GM21723 (cell line): ENCODE results near the gene LDLRAD4.

ENCODE experiments used
- ATAC-seq: cut with Tn5 transposase; IDR thresholded peaks from one replicate; pipeline ENCODE4 v1.9.1; 2021; ENCODE audit warnings: mild to moderate bottlenecking, moderate library complexity; ENCODE audit not compliant: unreplicated experiment

LDLRAD4 gene

GRCh38 chr18:13440277-13441248, 222.0 kb downstream of the LDLRAD4 start:
- ATAC-seq: no peak

GRCh38 chr18:13441736-13442135, 223.2 kb downstream of the LDLRAD4 start:
- no peak for ATAC-seq

- ATAC-seq: no peak
These were observed 223.9 kb downstream of the LDLRAD4 start for GRCh38 chr18:13442451-13442850.

GRCh38 chr18:13443552-13443951, 225.0 kb downstream of the LDLRAD4 start:
- ATAC-seq: no peak

GRCh38 chr18:13444430-13445240, 226.1 kb downstream of the LDLRAD4 start:
- ATAC-seq: no peak

GRCh38 chr18:13445241-13445897, 226.8 kb downstream of the LDLRAD4 start:
- no peak for ATAC-seq

GRCh38 chr18:13446024-13446423, 227.5 kb downstream of the LDLRAD4 start:
- no peak for ATAC-seq

- no peak for ATAC-seq
These were observed 228.3 kb downstream of the LDLRAD4 start for GRCh38 chr18:13446610-13447461.

GRCh38 chr18:13447621-13448334, 229.2 kb downstream of the LDLRAD4 start:
- ATAC-seq: no peak

GRCh38 chr18:13448335-13448795, 229.8 kb downstream of the LDLRAD4 start:
- no peak for ATAC-seq

GRCh38 chr18:13449651-13450050, 231.1 kb downstream of the LDLRAD4 start:
- no peak for ATAC-seq

GRCh38 chr18:13450289-13451212, 232.0 kb downstream of the LDLRAD4 start:
- peak; percentile 87 for ATAC-seq

GRCh38 chr18:13451213-13451540, 232.6 kb downstream of the LDLRAD4 start:
- ATAC-seq: no peak

GRCh38 chr18:13451661-13452387, 233.3 kb downstream of the LDLRAD4 start:
- no peak for ATAC-seq

- no peak for ATAC-seq
These were observed 233.8 kb downstream of the LDLRAD4 start for GRCh38 chr18:13452388-13452811.

GRCh38 chr18:13452871-13453680, 234.5 kb downstream of the LDLRAD4 start:
- ATAC-seq: no peak

GRCh38 chr18:13453714-13454113, 235.2 kb downstream of the LDLRAD4 start:
- no peak for ATAC-seq
